Measurements from ENCODE around the gene CNMD. TPM values are rescaled to one million over a fixed set of nuclear protein-coding genes. Genes with fewer than 3 reads are reported as not detected.

The CNMD gene
- total and polyA plus RNA-seq, 2 of the 4 experiments (the other 2 are of a cell fraction), result not detected

DNA sequence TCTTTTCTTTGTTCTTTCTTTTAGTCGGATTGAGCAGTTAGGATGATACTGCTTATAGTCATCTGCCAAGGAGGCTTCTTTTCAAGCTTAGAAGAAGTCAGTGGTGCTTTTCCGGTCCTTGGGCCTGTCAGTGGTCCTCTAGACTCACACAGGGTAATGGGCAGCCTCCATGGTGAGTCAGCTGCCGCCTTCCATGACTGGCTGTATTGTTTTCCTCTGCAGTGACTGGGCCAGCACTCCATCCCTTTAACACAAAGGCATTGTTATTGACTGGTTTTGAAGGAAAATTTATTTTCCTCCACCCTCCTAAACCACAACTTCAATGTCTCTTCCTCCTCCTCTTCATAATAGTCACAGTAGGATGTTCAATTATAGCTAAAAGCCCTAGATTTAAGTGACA, 47.1 kb upstream of the CNMD start:
- Histone ChIP-seq H2BK20ac (ENCODE audit: low read depth, low read length) (no peak overlapping the region), H3K14ac (replicated peaks; ENCODE audit: low read depth, low read length) (no peak overlapping the region), H3K56ac (ENCODE audit: extremely low read depth, insufficient read depth, low read length) (no peak overlapping the region), H3K79me1 (ENCODE audit: low read depth in 1 of 2, low read length in 2 of 2) (no peaks in the 10 kb centered on the region), H2AFZ (replicated peaks; ENCODE audit: low read length, poor library complexity) (no peak overlapping the region), H3K36me3 (ENCODE audit: control insufficient read depth, insufficient read depth, low read length) (no peaks in the 10 kb centered on the region), H3K23ac (ENCODE audit: low read depth, low read length) (no peak overlapping the region), H2BK5ac (ENCODE audit: low read depth, low read length, poor library complexity, severe bottlenecking) (no peak overlapping the region), H4K20me1 (ENCODE audit: insufficient read depth, low read length) (no peaks in the 10 kb centered on the region), H3K9me1 (ENCODE audit: insufficient read depth, low read length) (no peaks in the 10 kb centered on the region), H3K4me1 (ENCODE audit: control insufficient read depth, insufficient read depth, low read length) (no peaks in the 10 kb centered on the region), H4K5ac (ENCODE audit: low read depth, low read length) (no peak overlapping the region), H4K91ac (ENCODE audit: insufficient read depth, low read depth, low read length) (no peak overlapping the region), H2BK120ac (ENCODE audit: low read depth, low read length) (no peak overlapping the region), H3K18ac (ENCODE audit: low read depth, low read length) (no peak overlapping the region), H3K9me3 (ENCODE audit: control insufficient read depth, insufficient read depth, low read length) (no peaks in the 10 kb centered on the region), H2AK9ac (replicated peaks; ENCODE audit: low read depth, low read length, poor library complexity) (no peak overlapping the region), H3K9ac (ENCODE audit: low read depth, low read length) (no peak overlapping the region), H3K4me3 (ENCODE audit: insufficient read depth, low read depth, low read length) (no peak overlapping the region), H3K4me2 (ENCODE audit: low read depth, low read length) (no peak overlapping the region), H4K8ac (ENCODE audit: low read depth in 2 of 2, low read length in 2 of 2) (no peak overlapping the region), H3K4ac (ENCODE audit: low read depth, low read length) (no peak overlapping the region), H2AK5ac (ENCODE audit: low read depth, low read length) (no peak overlapping the region), H3K27ac (ENCODE audit: insufficient read depth, low read length) (no peak overlapping the region), H2BK15ac (ENCODE audit: low read depth, low read length) (no peak overlapping the region), H3K27me3 (ENCODE audit: control insufficient read depth, insufficient read depth, low read length) (no peaks in the 10 kb centered on the region)
- WGBS, 2 experiments (ENCODE audit: extremely low coverage in 2 of 2, insufficient read length in 1 of 2), result no CpG with 5 or more reads among the region's 3 CpGs
- no peak for ATAC-seq (ENCODE audit: low read depth)
- dilution Hi-C loops (cut with HindIII; ENCODE audit: low sequenced_read_pairs, unreplicated experiment) (no loop called here), in situ Hi-C loops (cut with MboI; ENCODE audit: low sequenced_read_pairs) (no loop called here), intact Hi-C loops (cut with micrococcal nuclease) (no loop called here)
- ChIA-PET CTCF (no interaction called here), POLR2A (ENCODE audit: unreplicated experiment) (no interaction called here)
- no peak for DNase-seq
- TF ChIP-seq RAD21 (IDR thresholded peaks at IDR 0.05; ENCODE audit: low read length), result no peak
- no peak for TF ChIP-seq SMC3 (IDR thresholded peaks at IDR 0.05; ENCODE audit: low read depth, low read length)
- no peak for TF ChIP-seq USF2 (IDR thresholded peaks at IDR 0.05; ENCODE audit: low read depth, low read length)
- TF ChIP-seq, protein P1, sequence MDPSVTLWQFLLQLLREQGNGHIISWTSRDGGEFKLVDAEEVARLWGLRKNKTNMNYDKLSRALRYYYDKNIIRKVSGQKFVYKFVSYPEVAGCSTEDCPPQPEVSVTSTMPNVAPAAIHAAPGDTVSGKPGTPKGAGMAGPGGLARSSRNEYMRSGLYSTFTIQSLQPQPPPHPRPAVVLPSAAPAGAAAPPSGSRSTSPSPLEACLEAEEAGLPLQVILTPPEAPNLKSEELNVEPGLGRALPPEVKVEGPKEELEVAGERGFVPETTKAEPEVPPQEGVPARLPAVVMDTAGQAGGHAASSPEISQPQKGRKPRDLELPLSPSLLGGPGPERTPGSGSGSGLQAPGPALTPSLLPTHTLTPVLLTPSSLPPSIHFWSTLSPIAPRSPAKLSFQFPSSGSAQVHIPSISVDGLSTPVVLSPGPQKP (IDR thresholded peaks at IDR 0.05; ENCODE audit: borderline replicate concordance, low read depth, low read length), result no peak
- TF ChIP-seq FOS (IDR thresholded peaks at IDR 0.05; ENCODE audit: low read depth, low read length), result no peak
- TF ChIP-seq CTCF (conservative IDR thresholded peaks at IDR 0.05; ENCODE audit: low read depth, low read length), result no peak
- no peak for TF ChIP-seq MXI1 (IDR thresholded peaks at IDR 0.05; ENCODE audit: borderline replicate concordance, low read depth, low read length)
- no peak for TF ChIP-seq CHD1 (IDR thresholded peaks at IDR 0.05; ENCODE audit: low read depth, low read length)
- TF ChIP-seq RCOR1 (IDR thresholded peaks at IDR 0.05; ENCODE audit: insufficient replicate concordance, low read length), result no peak
- no peak for TF ChIP-seq POLR2A (IDR thresholded peaks at IDR 0.05; ENCODE audit: low read depth, low read length)
- no peak for TF ChIP-seq BHLHE40 (IDR thresholded peaks at IDR 0.05; ENCODE audit: low read depth, low read length)
- TF ChIP-seq RFX5 (IDR thresholded peaks at IDR 0.05; ENCODE audit: low read depth, low read length), result no peak
- TF ChIP-seq MAZ (IDR thresholded peaks at IDR 0.05; ENCODE audit: borderline replicate concordance, low read depth, low read length), result no peak
- TF ChIP-seq MAFK (IDR thresholded peaks at IDR 0.05; ENCODE audit: low read depth, low read length), result no peak
- TF ChIP-seq CEBPB (IDR thresholded peaks at IDR 0.05; ENCODE audit: low read depth, low read length), result no peak
- TF ChIP-seq NFE2L2 (IDR thresholded peaks at IDR 0.05; ENCODE audit: low read depth, low read length), result no peak
- BruUV-seq (replicated peaks), result no TSS peak
